ENCODE data around the gene CTNNBIP1. TPM values are rescaled to one million over a fixed set of nuclear protein-coding genes. Genes with fewer than 3 reads are reported as not detected.

CTNNBIP1 gene
- polyA plus RNA-seq, 1 donor = 63.1 TPM

- no peak for DNase-seq (ENCODE audit: low read depth)
Measured at GRCh38 chr1:9877962-9878361, 32.1 kb downstream of the CTNNBIP1 start.

GRCh38 chr1:9875636-9876000, 34.5 kb downstream of the CTNNBIP1 start:
- DNase-seq (ENCODE audit: low read depth) = no peak

DNA sequence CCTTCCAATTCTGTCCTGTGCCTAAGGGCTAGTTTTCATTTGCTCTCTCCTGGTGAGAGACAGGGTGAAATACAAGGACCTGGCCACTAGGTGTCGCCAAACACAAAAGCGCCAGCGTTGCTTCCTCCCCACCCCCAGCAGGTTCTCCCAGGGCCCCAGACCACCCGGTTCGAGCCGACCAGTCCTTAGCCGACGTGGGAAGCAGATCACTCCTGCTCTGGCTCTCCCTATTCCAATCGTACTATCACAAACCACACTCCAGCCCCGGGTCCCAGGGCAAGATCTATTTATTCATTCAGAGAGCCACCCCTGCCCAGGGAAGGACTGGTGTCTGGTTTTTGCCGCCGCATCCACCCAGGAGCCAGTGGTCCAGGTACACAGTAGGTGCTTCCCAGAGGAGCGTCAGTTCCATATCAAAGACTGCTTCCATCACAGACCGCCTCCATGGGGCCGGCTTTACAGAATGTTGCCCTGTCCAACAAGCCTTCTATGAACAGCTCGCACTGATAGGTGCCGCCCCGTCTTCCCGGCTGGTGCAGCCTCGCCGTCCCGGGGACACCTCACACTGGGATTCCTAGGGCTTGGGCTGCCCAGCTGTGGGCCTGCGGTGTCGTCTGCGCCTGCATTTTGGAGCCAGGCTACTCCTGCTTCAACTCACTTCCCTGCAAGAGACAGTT, 35.0 kb downstream of the CTNNBIP1 start:
- DNase-seq (ENCODE audit: low read depth) = peak; percentile 38

DNA sequence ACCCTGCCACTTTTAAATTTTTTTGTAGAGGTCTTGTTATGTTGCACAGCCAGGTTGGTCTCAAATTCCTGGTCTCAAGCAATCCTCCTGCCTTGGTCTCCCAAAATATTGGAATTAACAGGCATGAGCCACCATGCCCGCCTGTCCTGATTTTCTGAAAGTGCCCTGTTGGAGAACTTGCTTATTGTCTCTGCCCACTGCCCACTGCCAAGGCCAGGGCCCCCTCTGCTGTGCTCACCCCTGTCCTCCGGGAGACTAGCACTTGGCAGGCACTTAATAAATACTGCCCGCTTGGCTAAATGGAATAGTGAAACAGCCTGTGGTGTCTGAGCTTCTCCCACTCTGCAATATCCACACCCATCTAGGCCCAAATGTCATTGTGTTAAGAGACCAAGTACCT, 35.7 kb downstream of the CTNNBIP1 start:
- no peak for DNase-seq (ENCODE audit: low read depth)

DNA sequence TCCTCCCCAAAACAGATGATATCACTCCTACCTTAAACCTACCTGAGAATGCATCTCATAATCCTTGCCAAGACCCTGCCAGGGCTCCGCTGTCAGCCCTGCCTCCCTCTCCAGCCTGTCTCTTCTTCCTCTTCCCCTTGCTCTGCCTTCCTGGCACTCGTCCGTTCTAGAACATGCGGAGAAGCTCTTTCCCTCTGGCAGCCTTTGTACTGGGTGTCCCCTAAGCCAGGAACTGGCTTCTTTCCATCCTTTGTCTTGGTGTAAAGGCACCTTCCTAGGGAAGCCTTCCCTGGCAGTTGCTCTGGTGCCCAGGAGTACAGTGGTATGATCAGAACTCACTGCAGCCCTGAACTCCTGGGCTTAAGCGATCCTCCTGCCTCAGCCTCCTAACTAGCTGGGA, 36.1 kb downstream of the CTNNBIP1 start:
- DNase-seq (ENCODE audit: low read depth) = no peak

DNA sequence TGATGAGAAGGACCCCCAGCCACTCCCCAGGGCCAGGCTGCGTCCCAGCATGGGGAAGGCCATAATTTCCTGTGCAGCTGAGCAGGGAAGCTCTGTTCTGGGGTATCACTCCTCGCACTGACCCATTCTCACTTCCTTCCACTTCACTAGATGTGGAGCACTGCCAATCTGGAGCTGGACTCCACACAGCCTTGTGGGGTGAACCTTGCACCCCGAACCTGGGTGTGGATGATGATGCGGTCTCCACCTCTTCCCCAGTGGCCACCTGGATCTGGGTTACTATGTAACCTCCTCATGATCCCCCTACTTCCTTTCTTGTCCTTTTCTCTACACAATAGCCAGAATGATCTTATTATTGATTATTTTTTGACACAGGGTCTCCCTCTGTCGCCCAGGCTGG, 36.7 kb downstream of the CTNNBIP1 start:
- no peak for DNase-seq (ENCODE audit: low read depth)

GRCh38 chr1:9872430-9873165, 37.5 kb downstream of the CTNNBIP1 start:
- no peak for DNase-seq (ENCODE audit: low read depth)

DNA sequence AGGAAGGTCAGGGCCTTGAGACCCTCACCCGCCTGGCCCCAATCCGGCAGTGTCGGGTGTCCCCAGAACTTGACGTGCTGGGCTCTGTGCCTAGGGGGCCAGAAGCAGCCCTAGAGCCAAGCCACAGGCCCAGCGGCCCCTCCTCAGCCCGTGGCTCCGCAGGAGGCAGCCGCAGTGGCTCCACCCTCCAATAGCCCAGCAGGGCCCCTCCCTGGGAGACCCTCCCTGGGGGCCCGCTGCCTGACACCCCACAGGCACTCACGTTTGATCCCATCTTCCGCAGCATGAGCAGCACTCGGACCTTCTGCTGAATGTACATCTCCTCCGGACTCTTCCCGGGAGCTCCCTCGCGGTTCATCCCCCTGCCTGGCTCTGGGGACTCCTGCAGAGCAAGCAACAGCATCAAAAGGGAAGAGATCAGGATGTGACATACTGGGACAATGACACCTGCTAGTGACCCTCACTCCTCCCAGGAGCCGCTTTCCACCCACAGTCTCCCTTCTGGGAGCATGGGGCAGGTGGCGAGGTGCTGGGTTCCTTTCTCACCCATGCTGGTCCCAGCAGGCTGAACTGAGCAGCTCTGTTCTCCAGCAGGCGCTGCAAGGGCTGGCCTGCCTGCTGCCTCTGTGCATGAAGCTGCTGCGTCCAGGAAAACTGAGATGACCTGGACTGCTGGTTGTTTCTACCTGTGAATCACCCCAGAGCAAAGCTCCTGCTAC, 38.2 kb downstream of the CTNNBIP1 start:
- DNase-seq (ENCODE audit: low read depth) = no peak

- no peak for DNase-seq (ENCODE audit: low read depth)
Measured at GRCh38 chr1:9871021-9871420, 39.0 kb downstream of the CTNNBIP1 start.

GRCh38 chr1:9870572-9870971, 39.5 kb downstream of the CTNNBIP1 start:
- no peak for DNase-seq (ENCODE audit: low read depth)

GRCh38 chr1:9869831-9870251, 40.2 kb downstream of the CTNNBIP1 start:
- no peak for DNase-seq (ENCODE audit: low read depth)

DNA sequence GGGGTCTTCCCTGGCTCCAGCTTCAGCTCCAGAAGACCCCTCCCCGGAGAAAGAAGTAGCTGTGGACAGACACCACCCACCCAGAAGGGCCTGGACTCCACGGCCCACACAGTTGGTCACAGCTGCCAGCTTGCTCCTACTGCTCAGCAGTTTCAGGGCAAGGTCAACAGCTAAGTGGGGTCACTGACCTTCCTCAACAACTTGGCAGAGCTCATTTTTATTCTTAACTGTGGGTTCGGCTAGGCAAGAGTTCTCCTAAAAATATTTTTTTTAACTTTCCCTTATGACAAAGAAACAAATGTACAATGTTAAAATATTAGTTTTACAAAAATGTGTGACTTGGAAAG, 41.9 kb downstream of the CTNNBIP1 start:
- no peak for DNase-seq (ENCODE audit: low read depth)

DNA sequence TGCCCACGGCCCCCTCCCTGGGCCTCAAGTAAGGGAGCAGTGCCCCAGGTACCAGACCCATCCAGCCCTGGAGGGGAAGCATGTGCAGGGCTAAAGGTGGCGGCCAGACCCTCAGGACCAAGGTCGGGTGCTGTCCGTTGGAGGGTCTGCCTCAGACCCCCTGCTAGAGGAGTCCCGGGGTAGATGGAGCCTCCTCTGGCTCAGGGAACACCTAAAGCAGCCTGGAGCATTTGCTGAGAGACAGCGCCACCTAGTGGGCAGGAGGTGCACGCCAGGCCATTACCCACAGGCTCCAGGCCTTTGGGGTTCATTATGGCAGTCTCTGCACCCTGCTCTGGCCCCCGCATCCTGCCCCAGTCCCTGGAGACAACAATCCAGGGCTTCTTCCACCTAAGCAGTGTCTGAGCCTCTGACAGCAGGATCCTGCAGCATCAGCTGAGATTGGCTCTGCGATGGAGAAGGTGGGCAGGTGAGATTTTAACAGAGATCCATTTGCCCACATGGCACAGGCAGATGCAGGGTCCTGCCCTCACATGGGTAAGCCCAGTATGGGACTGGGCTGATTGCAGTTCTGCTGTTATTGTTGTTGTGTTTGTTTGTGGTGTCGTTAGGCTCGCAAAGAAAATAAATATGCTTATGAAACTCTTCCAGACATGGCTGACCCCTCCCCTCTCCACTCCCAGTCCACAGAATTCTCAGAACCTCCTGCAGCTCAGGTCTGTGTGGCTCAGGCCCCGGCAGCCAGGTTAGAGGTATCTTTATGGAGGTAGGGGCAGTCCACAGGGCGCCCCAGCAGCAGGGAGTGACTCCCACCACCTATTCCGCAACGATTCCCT, 42.4 kb downstream of the CTNNBIP1 start:
- peak; percentile 40 for DNase-seq (ENCODE audit: low read depth)

- DNase-seq (ENCODE audit: low read depth) = no peak
Measured at GRCh38 chr1:9866836-9867235, 43.2 kb downstream of the CTNNBIP1 start.

DNA sequence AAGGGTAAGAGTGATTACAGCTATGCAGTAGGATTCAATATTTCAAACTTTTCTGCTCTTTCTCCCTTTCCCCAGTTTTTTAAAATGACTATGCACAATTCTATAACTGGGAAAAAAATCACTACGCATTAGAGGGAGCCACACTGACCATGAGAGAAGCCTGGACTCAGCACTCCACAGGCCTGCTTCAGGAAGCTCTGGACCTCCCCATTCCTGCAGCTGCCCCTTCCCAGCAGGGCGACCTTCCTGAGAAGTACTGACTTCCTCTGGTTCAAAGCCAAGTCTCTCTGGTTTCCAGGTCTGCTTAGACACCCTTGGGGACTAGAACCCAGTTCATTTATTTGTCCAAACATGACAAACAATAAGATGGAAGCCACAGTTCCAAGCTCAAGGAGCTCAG, 44.3 kb downstream of the CTNNBIP1 start:
- no peak for DNase-seq (ENCODE audit: low read depth)

DNA sequence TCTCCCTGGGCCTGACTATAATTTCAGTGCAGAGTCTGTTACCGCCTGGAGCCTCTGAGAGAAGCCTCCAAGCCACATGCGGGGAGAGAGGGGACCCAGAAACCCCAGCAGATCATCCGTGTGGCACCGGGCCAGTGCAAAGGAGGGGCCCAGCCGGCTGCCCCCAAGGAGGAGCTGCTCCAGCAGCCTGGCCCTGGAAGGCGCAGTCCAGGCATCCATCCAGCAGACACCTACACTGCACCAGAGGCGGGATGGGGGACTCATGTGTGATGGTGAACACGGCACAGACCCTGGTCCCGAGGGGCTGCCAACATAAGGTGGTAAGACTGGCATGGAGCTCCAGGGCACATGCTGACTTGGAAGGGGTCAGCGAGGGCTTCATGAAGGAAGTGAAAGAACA, 46.7 kb downstream of the CTNNBIP1 start:
- no peak for DNase-seq (ENCODE audit: low read depth)

DNA sequence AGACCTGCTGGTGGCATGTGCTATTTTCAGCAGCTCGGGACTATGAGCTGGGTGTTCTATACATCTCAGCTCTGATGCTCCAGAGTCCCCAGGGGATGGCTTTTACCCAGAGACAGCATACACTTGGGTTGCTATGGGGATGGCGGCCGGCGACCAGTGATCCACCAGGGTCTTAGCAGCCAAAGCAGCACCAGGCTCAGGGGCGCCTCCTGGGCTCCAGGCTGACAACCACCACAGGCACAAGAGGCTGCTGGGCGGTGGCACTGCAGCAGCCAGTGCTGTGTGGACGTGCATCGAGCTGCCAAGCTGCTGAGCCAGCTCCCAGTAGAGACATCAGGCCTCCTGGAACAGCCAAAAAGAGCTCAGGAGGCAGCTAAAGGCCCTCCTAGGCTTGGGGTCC, 48.7 kb downstream of the CTNNBIP1 start:
- DNase-seq (ENCODE audit: low read depth) = no peak

GRCh38 chr1:9860887-9861286, 49.2 kb downstream of the CTNNBIP1 start:
- DNase-seq (ENCODE audit: low read depth) = no peak

DNA sequence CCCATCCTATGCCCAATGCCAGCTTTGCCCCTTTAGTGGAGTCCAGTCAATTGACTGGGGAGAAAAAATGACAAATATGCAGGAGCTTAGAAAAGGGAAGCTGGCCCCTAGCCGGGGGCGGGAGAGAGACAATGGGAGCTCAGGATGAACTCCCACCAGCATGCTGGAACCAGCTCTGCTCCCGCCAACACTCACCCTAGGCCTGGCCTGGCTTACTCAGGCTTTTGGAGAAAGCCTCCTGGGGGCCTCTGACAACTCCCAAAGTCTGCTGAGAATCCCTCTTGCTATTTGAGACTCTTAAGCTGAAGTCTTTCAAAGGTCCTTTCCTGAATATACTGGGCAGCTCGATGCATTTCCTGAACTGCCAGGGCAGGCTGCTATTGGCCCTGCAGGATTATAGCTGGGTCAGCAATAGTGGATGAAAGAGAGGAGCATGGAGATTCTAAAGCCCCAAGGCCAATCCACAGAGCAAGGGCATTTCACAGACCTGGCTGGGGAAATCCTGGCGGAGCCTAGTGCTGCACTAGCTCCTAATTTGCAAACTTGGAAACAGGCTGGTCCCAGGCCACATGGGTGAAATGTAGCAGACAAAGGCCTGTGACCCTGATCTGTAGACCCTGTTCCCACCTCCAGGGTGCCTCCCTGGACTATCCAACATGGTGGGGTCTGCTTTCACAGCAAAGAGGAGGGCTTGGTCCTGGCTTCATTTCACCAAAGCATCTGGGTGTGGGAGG, 50.6 kb downstream of the CTNNBIP1 start:
- DNase-seq (ENCODE audit: low read depth) = no peak

DNA sequence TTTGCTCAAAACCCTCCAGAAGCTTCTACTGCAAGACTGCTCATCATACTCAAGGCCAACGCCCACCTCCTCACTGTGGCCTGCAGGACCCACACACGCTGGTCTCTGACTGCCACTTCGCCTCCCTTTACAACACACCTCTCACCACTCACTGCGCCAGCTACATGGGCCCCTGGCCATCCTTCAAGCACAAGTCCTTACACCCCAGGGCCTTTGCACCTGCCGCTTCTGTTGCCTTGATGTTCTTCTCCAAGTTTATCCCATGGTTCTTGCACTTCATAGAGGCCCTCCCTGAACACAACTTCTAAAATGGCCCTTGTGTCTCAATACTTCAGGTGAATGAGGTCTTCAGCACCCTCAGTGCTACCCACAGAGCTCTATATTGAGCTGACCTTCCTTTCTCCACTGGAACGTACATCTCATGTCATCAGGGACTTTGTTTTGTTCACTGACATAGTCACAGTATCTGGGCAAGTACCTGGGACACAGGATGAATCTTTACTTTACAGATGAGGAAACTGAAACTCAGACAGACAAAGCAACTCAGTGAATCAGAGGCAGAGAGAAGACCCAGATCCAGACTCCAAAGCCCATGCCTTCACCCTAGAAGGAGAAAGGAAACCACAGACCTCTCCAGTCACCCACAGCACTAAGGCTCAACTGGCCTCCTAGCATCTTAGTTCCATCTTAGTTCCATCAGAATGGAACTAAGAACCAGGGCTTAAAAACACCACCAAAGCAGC, 51.6 kb downstream of the CTNNBIP1 start:
- no peak for DNase-seq (ENCODE audit: low read depth)

GRCh38 chr1:9855186-9855585, 54.9 kb downstream of the CTNNBIP1 start:
- DNase-seq (ENCODE audit: low read depth) = no peak
